ENCODE measurements around the gene CX3CR1.

Gene CX3CR1

DNA sequence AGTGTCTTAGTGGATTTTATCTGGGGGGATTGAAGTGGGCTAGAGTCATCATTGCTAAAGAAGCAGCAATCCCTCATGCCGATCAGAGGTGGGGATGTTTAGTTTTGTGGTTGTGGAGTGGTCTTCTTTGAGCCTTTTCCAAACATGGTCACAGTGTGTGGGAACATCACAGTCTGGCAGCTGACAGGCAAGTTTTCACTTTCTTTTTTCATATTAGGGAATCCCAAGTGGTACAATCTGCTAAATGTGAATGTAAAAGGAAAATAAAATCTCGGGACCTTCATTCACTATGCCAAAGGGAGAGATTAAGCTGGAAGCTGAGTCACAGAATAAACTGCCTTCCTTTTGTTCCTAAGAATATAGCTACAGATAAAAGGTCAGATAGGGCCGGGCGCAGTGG is 10.4 kb upstream of the CX3CR1 start:
- DNase-seq = no peak

DNA sequence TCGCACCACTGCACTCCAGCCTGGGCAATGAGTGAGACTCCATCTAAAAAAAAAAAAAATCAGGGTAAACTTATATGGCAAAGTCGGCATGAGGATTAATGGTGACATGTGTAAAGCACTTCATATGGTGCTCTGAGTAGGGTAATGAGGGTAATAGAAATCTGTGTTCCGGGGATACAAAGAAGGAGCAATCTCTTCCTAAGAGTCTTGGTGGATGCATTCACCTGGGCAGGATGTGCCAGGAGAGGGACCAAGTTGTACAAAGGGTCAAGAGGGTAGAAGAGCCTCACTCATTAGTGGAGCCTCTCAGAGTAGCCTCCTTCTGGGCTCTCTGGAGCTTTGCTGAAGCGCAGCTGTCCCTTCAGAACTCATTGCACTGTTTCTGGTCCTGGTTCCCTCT is 9.3 kb upstream of the CX3CR1 start:
- no peak for DNase-seq

DNA sequence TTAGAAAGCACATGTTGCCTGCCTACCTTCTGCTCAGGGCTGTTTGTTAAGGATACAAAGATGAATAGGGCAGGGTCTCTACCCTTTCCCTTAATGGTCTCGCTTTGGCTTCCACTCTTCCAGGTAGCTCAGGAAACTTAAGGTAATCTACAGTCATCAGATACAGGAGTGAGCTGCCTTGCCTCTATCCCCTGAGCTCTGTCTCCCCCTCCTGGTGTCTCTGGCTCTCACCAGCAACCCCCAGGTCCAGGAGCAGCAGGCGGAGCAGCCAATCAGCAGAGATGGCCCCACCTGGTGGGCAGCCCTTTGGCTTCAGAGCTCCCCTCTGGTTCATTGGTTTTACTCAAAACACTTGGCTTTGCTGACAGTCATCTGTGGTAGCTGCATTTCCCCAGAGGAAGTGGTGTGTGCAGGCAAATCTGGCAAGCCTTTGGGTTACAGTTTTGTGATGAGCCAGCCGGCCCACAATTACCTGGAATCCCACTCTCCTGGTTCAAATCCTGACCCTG is 8.5 kb upstream of the CX3CR1 start:
- peak; percentile 91 for DNase-seq

DNA sequence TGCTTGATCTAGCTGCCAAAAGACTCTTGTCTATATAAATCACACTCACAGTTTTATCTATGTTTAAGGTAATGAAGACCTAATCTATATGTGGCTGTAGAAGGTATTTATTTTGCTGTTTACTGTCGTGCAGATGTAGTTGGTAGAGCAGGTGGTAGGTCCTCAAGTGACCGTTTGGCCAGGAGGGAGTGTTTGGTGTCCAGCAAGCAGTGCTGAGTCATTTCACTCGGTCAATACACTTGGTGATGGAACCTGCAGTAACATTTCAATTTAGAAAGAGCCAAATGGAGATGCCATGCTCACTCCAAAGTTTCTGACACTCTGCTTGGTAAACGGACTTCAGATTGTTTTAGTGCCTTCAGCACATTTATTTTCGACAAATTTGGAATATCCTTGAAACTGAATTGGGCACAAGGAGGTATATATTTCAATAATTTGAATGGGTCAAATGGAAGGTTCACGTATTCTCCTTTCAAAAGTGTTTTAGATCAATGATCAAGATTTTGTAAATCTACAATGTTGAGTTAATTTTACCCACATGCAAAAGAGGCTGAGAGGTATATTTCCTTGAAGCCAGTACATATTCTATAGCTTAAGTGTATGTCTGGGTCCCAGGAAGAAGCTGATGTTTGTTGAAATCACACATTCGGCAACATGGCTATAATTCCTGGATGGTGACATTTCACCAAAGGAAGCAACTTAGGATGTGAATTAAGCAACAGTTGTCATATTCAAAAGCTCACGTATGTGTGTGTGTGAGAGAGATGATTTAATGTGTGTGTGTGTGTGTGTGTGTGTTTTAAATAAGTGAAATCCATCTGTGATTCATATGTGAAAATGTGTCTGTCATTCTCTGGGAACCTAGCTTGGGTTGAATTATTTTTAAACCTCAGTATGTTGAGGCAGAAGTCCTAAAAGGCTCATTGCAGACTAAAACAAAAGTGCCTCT is 7.7 kb upstream of the CX3CR1 start:
- no peak for DNase-seq

DNA sequence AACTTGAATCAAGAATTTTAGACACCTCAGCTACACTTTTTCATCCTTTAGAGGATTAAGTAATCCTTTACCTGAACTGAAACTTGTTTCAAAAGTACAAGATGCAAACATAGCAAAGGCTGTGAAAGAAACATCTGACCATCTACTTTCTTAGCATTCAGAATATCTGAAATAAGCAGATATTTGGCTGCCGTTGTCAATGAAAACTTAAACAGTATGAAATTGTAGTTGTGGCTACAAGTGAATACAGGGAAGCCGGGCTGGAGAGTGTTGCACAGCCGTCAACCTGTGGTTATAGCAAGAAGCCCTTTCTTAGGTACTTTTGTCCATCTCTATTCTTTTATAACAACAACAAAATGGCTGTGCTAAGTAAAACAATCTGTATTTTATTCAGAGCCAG is 6.9 kb upstream of the CX3CR1 start:
- no peak for DNase-seq

DNA sequence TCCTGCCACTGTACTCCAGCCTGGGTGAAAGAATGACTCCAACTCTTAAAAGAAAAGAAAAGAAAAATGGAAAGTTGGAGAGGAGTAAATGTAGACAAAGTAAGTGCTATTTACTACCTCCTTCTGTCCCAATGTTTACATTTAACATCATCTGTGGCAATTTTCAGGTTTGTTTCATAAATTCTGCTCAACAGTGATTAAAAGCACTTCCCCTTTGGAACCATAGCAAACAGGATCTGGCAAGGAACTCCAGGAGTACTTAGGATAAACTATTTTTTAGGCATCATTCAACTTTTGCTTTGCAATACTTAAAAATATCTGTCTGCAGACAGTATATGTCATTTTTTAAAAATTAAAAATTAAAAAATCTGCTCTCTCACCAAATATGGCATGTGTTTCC is 5.5 kb upstream of the CX3CR1 start:
- no peak for DNase-seq

DNA sequence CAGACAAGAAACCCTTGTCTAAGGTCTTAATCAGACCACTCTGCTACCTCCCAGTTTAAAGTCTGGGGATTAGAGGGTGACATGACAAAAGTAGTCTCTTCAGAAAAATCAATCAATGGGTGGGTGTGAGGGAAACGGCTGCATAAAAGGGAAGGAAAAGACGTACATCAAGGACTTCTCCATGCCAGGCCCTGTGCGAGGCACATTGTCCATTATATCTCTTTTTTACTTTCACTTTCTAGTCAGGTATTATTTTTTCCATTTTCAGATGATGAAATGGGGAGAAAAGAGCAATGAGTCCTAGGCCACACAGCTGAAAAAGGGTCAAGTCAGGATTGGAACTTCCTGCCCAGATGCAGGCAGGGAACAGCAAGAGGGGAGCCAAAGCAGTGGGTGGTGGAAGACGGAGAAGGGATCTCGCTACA is 4.6 kb upstream of the CX3CR1 start:
- DNase-seq = no peak

DNA sequence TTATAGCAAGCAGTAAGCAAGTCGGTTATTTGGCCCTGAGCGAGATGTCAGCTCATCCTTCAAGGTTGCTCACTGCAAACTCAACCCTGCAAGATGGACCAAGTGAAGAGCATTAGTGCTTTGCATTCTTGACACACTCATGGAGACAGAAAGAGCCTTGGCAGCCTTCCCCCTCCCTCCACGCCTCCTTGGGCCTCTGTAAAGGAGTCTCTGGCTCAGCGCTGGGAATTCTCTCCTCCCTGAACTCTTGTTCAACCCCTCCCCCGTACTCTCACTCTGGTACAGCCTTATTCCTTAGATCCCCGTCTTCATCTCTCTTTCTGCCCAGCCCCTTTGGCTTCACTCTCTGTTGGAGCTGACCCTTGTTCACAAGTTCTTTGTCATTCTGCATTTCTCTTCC is 2.2 kb upstream of the CX3CR1 start:
- DNase-seq = no peak

DNA sequence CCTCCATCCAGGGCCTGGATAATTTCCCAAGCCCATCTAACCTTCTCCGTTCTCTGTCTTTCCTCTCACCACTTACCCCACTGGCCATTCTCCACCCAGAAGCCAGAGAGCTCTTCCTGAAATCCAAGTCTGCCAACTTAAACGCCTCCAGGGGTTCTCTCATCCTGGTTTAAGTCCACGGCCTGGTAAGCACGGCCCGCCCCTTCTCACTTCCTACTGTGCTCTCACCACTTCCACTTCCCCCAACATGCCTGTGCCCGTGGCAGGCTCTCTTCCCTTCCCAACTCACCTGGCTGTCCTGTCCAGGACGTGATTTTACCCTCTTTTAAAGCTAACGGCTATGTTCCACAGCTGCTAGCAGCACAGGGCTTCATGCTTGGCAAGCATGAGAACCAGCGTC is 1.7 kb upstream of the CX3CR1 start:
- no peak for DNase-seq

DNA sequence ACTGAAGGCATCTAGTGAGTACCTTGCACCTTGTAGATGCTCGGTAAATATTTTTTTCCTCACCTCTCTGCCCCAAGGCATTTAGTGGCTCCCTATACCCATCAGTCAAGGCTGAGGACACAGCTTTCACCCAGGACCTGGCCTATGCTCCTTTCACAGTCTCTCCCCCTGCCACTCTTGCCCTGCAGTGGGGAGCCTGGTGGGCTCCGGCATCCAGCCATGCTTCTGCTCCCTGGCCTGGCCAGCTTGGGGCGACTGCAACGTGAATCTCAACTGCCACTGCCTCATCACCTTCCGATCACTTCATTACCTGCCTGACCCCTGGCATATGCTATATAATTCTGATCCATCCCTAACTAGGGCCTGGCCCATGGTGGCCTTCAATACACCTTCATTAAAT is 735 bp upstream of the CX3CR1 start:
- no peak for DNase-seq

DNA sequence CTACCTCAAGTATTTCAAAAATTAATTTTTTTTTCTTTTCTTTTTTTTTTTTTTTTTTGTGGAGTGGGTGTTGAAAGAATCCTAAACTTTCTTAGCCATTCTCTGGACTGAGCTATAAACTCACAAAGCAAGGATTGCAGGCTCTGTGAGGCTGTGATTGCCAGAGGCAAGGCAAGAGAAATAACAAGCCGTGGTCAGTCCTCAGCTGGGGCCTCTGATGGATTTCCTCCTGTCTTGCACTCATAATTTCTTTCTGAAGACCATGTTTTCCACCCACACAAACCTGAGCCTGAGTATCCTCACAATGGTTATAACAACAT is 1.3 kb downstream of the CX3CR1 start:
- no peak for DNase-seq

DNA sequence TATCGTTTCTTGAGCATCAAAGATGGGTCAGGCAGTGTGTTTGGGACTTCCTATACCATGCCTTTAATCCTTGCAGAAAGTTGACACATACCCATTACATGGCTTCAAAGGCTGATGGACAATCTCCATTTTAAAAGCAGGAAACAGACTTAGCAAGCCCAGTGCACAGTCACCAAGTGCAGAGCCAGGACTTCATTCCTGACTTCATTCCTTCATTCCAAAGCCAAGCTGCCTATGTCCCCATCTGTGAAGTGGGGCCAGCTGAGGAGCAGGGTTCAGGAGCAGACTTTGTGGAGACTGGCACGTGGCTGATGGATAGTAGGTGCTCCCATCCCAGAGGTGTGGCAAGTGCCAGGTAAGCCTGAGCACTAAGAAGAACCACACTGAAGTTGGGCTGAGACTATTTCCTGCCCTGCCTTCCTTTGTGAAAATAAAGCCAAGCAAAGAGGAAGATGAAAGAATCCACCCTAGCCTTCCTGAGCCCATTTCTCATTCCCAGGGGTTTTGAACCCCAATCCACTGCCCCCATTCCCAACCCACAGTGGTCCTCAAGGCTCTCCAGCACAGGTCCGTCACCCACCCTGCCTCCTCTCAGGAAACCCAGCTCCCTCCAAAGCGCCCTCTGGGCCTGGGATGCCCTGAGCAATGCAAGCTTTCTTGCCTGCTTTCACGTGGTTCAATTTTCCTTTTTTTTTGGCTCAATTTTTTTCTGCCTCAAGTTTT is 1.8 kb downstream of the CX3CR1 start:
- DNase-seq = no peak

DNA sequence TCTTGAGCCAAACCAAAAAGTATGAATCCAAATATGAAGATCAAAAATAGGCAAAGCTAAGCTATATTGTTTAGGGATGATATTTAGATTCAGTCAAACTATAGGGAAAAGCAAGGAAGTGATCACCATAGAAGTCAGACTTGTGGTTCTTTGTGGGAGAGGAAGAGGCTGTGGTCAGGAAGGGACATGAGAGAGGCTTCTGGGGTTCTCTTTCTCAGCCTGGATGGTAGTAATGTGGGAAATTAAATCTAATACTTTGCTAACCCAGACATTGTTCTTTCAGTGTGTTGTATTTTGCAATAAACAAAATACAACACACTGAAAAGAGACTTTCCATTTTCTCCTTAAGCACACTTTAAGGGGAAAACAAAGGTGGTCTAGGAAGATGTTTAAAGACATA is 3.1 kb downstream of the CX3CR1 start:
- no peak for DNase-seq

DNA sequence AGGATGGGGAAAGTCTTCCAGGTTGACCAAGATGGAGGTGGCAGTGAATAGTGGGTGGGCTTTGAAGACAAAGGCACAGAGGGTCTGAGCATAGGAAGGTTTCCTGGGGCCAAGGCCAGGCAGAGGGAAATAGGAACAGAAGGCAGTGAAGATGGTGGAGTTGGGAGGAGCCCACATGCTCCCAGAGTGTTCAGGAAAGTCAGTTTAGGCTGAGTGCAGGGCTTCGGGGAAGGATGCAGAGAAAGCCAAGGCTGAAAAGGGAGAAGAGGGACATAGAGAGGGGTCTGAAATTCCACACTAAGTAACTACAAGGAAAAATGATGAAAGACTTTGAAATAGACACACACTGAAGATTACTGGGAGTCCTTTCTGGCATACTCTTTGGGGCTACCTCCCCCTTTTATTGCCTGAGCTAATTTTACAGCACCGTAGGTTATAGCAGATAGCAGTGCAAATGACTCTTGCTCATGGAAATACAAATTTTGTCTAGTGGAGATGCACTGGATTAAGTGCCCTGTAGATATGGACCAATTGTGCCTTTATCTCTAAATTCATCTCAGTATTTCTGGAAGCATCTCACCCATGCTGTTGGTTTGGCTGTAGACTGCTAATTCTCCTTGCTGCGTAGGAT is 3.8 kb downstream of the CX3CR1 start:
- DNase-seq = no peak

DNA sequence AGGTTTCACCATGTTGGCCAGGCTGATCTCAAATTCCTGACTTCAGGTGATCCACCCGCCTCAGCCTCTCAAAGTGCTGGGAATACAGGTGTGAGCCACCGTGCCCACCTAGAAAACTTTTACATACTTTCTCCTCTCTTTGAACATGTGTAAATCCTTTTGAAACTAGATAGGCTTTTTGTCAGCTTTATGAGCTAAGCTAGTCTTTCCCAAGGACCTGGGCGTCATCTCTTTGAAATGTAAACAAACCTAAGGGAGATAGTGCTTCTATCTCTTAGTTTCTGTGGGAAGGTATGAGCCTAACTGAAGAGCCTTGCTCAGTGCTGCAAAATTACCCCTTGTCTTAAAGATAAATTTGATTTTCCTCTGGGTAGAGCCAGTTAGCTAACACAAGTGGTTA is 4.8 kb downstream of the CX3CR1 start:
- DNase-seq = no peak

DNA sequence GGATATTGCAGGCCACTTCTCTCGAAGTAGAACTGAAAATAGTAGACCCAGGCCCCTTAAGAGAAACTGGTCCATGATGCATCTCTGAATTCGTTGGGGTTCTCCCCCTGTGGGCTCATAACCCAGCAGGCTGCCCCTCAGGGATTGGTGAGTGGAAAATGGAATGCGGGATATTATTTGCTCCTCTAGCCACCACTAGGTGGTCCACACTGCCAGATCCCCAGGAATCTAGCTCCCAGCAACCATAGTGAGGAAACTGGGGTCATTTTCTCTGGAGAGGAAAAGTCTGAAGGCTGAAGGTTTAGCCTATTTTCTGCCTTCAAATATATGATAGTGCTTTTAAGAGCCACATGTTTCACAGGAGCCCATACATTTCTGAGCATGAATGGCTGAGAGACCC is 6.7 kb downstream of the CX3CR1 start:
- no peak for DNase-seq

DNA sequence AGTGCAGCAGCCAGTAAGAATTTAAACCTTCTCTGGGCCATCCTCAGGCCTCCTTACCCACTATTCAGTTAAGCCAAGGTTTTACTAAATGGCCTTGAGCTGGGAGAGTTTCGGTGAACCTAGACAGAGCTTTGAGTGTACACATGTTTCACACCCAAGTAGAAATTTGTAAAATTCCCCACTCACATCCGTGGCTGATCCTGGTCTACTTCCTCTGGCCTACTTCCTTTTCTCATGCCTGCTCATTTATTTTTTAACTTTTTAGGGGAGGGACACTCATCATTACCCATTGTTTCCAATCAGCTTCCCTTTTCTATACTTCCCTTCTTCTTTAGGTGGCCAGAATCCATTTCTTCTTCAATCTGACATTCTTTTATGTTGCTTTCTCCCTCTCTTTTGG is 7.6 kb downstream of the CX3CR1 start:
- no peak for DNase-seq

DNA sequence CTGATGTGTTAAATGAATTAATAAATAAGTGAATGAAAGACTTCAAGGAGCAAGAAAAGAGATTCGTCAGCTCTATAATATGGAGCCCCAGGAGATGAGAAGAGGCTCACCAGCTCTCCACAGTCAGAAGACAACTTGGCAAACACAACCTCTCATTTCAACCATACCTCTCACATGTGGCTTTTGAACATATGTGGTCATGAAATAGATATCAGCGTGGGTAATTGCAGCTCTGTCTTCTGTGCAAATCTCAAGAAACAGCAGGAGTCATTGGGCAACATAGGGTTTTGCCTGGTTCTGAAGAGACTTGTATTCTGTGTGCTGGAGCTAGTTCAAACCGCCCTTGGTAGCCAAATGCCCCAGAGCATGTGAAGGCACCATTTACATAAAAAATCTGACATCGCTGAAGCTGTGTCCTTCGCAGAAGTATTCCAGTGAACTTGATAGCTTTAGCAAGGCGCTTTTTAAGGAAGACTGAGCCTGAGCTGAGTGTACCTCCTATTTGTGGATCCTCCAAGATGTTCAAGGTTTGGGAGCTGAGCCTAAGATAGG is 8.4 kb downstream of the CX3CR1 start:
- no peak for DNase-seq

DNA sequence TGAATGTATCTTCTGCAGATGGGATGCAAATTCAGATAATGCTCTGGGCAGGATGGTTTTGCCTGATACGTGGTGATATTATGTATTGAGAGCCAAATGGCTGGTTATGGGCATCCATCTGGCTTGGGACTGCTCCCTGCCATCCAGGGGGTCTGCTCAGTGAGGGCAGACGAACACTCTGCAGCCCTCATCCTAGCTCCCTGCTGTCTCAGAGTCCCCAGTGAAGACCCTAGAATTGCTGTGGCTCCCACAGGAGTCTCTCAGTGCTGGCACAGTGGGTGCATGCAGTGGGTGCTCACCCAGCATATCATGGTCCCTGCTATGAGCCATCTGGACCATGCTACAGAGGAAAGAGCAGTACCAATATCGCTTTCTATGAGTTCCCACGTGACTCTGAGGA is 10.3 kb downstream of the CX3CR1 start:
- no peak for DNase-seq

DNA sequence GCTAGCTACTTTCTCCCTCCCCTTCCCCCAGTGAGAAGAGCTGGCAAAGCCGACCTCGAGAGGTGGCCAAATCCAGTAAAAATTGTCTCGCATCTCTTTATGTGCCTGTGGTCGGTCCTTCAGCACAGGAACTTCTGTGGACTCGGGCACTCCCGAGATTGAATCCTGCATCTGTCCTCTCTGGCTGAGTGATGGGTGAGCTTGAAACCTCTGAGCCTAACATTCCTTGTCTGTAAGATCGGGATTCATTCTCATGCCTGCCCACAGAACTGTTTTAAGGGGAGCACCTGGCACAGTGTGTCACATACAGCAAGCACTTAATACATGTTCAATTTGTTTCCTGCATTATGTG is 11.3 kb downstream of the CX3CR1 start:
- DNase-seq = no peak

DNA sequence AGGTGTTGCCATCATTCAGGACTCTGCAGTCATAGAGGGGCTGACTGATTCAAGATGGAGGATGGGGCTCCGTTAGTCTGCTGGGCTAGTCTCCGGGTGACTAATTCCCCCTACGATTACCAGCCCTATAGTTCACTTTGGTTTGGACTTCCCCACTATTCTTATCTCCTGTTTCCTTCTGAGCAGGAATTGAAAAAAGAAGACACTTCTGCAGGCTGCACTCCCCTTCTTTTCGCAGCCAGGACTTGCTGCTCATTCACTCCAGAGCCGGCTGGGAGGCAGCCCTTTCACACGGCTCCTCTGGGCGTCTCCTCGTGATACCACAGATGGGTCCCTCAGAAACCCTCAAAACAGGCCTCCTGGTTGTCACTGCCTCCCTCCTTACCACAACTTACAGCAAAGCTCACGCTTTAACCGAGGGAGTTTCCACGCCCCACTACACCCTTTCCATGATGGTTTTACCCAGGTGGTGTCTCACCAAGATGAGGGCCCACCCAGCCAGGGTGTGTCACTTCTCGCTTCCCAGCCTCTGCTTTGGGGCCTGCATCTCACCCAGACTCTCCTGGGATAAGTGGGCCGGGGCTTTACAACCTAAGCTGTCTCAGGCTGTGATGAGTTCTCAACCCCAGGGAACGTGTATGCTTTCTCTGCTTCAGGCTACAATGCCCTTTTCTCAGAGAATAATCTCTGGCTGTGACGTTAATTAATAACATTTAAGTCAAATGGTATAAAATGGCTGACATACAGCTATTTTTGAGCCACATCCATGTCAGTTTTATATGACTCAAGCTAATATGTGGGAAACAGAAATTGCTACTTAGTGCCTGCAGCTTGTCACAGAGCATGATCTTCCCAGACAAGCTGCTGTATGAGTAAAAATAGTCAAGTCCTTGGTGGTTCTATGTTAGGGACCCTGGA is 11.9 kb downstream of the CX3CR1 start:
- DNase-seq = peak; percentile 68

DNA sequence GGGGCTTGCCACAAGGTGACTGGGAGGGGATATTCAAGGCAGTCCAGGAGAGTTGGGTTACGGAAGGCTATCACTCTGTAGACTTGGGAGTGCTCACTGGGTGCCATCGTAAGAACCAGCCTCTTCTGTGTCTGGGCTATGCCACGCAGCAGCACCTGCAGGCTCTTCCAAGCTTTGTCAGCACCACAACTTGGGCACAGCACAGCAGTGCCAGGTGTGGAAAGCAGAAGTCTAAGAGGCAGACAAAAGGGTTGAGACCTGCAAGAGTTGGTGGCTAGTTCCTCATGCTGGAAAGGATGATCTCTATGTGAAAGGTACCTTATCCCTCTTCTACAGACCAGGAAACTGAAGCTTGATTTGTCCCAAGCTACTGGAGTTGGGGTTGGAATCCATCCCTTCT is 15.8 kb downstream of the CX3CR1 start:
- DNase-seq = no peak

DNA sequence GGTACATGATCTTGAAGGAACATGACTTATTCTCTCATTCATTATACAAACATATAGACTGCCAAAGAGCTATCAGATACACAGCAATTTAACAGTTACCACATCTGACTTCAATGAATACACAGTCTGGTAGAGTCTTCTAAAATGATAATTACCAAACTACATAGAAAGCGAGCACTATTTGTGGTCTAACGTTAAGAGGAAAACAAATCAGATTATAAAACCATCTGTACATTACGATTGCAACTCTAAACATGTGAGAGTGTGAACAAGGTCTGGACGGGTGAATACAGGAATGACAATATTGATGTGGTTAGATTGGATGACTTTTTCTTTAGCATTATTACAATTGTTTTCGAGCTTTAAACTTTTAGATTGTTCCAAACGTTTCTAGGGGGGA is 16.3 kb downstream of the CX3CR1 start:
- DNase-seq = no peak
